HepG2 (cell line): Measurements from ENCODE around the gene FLYWCH1. TPM values are rescaled to one million over a fixed set of nuclear protein-coding genes. Genes with fewer than 3 reads are reported as not detected.

Source experiments
- HMGXB3 ChIP-seq: sonication (generic); formaldehyde crosslinking; IDR thresholded peaks from 2 replicates; pipeline ENCODE4 v1.4.0; 2020; ENCODE audit warnings: missing genetic modification reagents, borderline replicate concordance
- IKZF4 ChIP-seq: sonication (generic); formaldehyde crosslinking; IDR thresholded peaks from 2 replicates; pipeline ENCODE4 v1.5.1; 2020; ENCODE audit warnings: borderline replicate concordance, mild to moderate bottlenecking, low read depth, missing genetic modification reagents; ENCODE audit errors: not compliant biosample characterization
- JARID2 ChIP-seq: sonication (generic); formaldehyde crosslinking; IDR thresholded peaks from 2 replicates; pipeline ENCODE4 v1.8.1; 2023; ENCODE audit warnings: missing genetic modification reagents, inconsistent platforms; ENCODE audit not compliant: insufficient replicate concordance
- MED1 ChIP-seq: sonication (generic); formaldehyde crosslinking; IDR thresholded peaks from 2 replicates; pipeline ENCODE4 v1.4.0; 2020; ENCODE audit warnings: missing genetic modification reagents
- MIER3 ChIP-seq: IDR thresholded peaks from 2 replicates; pipeline ENCODE4 v1.6.1; 2016; ENCODE audit warnings: missing compliant biosample characterization, borderline replicate concordance
- POLR2AphosphoS2 ChIP-seq: IDR thresholded peaks from 2 replicates; pipeline ENCODE4 v1.6.1; 2011; ENCODE audit warnings: low read depth, low read length, improper control_type of control experiment
- RELA ChIP-seq: sonication (generic); formaldehyde crosslinking; IDR thresholded peaks from 2 replicates; pipeline ENCODE4 v1.4.0; 2020; ENCODE audit warnings: missing genetic modification reagents
- SMARCE1 ChIP-seq: fragments of 450-650 bp; IDR thresholded peaks from 2 replicates; pipeline ENCODE4 v1.6.1; 2017; ENCODE audit warnings: borderline replicate concordance
- SRSF9 ChIP-seq: fragments of 200-400 bp; formaldehyde crosslinking; IDR thresholded peaks from 2 replicates; pipeline ENCODE4 v1.6.1; 2018; ENCODE audit warnings: borderline replicate concordance, mild to moderate bottlenecking, low read depth, low read length; ENCODE audit not compliant: insufficient read depth, poor library complexity, severe bottlenecking
- SYNCRIP ChIP-seq: fragments of 200-400 bp; formaldehyde crosslinking; IDR thresholded peaks from 2 replicates; pipeline ENCODE4 v1.6.1; 2018; ENCODE audit warnings: mild to moderate bottlenecking, low read depth, low read length; ENCODE audit not compliant: insufficient read depth
- ZBTB37 ChIP-seq: sonication (generic); formaldehyde crosslinking; IDR thresholded peaks from 2 replicates; pipeline ENCODE4 v1.4.0; 2020; ENCODE audit warnings: mild to moderate bottlenecking, missing genetic modification reagents
- ZNF276 ChIP-seq: sonication (generic); formaldehyde crosslinking; IDR thresholded peaks from 2 replicates; pipeline ENCODE4 v1.4.0; 2020; ENCODE audit warnings: mild to moderate bottlenecking, low read depth, missing genetic modification reagents
- ZNF713 ChIP-seq: sonication (generic); formaldehyde crosslinking; IDR thresholded peaks from 2 replicates; pipeline ENCODE4 v1.4.0; 2020; ENCODE audit warnings: mild to moderate bottlenecking, missing genetic modification reagents
- polyA plus RNA-seq, 8 experiments: library from polyadenylated mRNA; depleted of rRNA in 3 of 8; stranded (reverse) in 7 of 8; unstranded in 1 of 8; fragments of >200 nt; fragmentation: Illumina TruSeq in 4 of 8; extraction: Trizol in 4 of 8; gene quantifications; 2 replicates each; pipeline versions ENCODE4 v1.2.1 to v1.2.3, GENCODE V29; 2011 to 2016; ENCODE audit warnings: low read depth in 4 of 8, missing spikeins in 1 of 8, mixed read lengths in 1 of 8; ENCODE audit not compliant: insufficient read depth in 1 of 8
- total RNA-seq, 5 experiments: library from RNA; depleted of rRNA; stranded (reverse); fragments of >200 nt; fragmentation: Illumina TruSeq; extraction: Trizol; gene quantifications; 2 replicates each; pipeline ENCODE4 v1.2.3, GENCODE V29; 2016; ENCODE audit warnings: low read depth in 1 of 5
- TF ChIP-seq, protein P1 (sequence below): sonication (generic); formaldehyde crosslinking; IDR thresholded peaks from 2 replicates; pipeline ENCODE4 v1.8.1; 2023; ENCODE audit warnings: mild to moderate bottlenecking, missing genetic modification reagents, borderline replicate concordance
- TF ChIP-seq, protein P2 (sequence below): IDR thresholded peaks from 2 replicates; pipeline ENCODE4 v1.6.1; 2012; ENCODE audit warnings: low read length, improper control_type of control experiment
- TF ChIP-seq, protein P3 (sequence below): sonication (generic); formaldehyde crosslinking; IDR thresholded peaks from 2 replicates; pipeline ENCODE4 v1.5.0; 2020; ENCODE audit warnings: missing genetic modification reagents

Gene FLYWCH1
- total and polyA plus RNA-seq, 2 of the 13 experiments (the other 11 are each of a cell fraction or from before 2014, with no cell fraction given): 7.3 to 12.4 TPM

DNA sequence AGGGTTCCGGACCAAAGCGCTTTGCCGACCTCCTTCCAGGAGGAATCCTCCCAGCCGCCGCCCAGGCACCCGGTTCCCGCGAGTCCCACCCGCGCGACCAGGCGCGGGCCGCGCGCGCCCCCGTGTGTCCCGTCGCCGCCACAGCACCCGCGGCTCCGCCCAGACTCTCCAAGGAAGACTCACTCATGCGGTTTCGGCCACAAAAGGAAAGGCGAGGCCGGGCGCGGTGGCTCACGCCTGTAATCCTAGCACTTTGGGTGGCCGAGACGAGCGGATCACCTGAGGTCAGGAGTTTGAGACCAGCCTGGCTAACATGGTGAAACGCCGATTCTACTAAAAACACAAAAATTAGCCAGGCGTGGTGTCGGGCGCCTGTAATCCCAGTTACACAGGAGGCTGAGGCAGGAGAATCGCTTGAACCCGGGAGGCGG, 72.0 kb downstream of the FLYWCH1 start (continued):
- no peak for TF ChIP-seq POLR2AphosphoS2
- TF ChIP-seq, protein P1, sequence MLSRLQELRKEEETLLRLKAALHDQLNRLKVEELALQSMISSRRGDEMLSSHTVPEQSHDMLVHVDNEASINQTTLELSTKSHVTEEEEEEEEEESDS: no peak
- no peak for TF ChIP-seq ZNF276 (CRISPR knock-in tag)
- no peak for TF ChIP-seq SRSF9
- no peak for TF ChIP-seq MED1 (CRISPR knock-in tag)
- no peak for TF ChIP-seq MIER3
- TF ChIP-seq IKZF4 (CRISPR knock-in tag): no peak
- TF ChIP-seq ZBTB37 (CRISPR knock-in tag): no peak
- TF ChIP-seq, protein P2, sequence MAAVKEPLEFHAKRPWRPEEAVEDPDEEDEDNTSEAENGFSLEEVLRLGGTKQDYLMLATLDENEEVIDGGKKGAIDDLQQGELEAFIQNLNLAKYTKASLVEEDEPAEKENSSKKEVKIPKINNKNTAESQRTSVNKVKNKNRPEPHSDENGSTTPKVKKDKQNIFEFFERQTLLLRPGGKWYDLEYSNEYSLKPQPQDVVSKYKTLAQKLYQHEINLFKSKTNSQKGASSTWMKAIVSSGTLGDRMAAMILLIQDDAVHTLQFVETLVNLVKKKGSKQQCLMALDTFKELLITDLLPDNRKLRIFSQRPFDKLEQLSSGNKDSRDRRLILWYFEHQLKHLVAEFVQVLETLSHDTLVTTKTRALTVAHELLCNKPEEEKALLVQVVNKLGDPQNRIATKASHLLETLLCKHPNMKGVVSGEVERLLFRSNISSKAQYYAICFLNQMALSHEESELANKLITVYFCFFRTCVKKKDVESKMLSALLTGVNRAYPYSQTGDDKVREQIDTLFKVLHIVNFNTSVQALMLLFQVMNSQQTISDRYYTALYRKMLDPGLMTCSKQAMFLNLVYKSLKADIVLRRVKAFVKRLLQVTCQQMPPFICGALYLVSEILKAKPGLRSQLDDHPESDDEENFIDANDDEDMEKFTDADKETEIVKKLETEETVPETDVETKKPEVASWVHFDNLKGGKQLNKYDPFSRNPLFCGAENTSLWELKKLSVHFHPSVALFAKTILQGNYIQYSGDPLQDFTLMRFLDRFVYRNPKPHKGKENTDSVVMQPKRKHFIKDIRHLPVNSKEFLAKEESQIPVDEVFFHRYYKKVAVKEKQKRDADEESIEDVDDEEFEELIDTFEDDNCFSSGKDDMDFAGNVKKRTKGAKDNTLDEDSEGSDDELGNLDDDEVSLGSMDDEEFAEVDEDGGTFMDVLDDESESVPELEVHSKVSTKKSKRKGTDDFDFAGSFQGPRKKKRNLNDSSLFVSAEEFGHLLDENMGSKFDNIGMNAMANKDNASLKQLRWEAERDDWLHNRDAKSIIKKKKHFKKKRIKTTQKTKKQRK: no peak
- TF ChIP-seq JARID2 (CRISPR knock-in tag): no peak
- TF ChIP-seq SYNCRIP: no peak
- no peak for TF ChIP-seq SMARCE1
- TF ChIP-seq HMGXB3 (CRISPR knock-in tag): no peak
- TF ChIP-seq, protein P3, sequence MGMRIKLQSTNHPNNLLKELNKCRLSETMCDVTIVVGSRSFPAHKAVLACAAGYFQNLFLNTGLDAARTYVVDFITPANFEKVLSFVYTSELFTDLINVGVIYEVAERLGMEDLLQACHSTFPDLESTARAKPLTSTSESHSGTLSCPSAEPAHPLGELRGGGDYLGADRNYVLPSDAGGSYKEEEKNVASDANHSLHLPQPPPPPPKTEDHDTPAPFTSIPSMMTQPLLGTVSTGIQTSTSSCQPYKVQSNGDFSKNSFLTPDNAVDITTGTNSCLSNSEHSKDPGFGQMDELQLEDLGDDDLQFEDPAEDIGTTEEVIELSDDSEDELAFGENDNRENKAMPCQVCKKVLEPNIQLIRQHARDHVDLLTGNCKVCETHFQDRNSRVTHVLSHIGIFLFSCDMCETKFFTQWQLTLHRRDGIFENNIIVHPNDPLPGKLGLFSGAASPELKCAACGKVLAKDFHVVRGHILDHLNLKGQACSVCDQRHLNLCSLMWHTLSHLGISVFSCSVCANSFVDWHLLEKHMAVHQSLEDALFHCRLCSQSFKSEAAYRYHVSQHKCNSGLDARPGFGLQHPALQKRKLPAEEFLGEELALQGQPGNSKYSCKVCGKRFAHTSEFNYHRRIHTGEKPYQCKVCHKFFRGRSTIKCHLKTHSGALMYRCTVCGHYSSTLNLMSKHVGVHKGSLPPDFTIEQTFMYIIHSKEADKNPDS (CRISPR knock-in tag): no peak
- no peak for TF ChIP-seq RELA
- no peak for TF ChIP-seq ZNF713
